Mucosa of gallbladder (tissue), 1 donor: ENCODE data around the gene TLE2. TPM values are rescaled to one million over a fixed set of nuclear protein-coding genes. Genes with fewer than 3 reads are reported as not detected.
"Not testable (repeated sequence)": the region's sequence is repeated elsewhere in the genome, so short reads cannot be mapped to it uniquely, and the experiment has no call there.

Source experiments
- DNase-seq: peaks from one replicate; pipeline ENCODE4 v3.0.0-alpha.2; 2020; ENCODE audit warnings: low spot score
- total RNA-seq: library from RNA; stranded (reverse); gene quantifications from one replicate; pipeline ENCODE4 v1.2.1, GENCODE V29; 2021
- donor health status: DM: no; HTN: no; CAD: no.

TLE2 gene
- total RNA-seq, 1 donor from 2014 or later, result 64.6 TPM

GRCh38 chr19:3013263-3013725 is 15.8 kb downstream of the TLE2 start:
- no peak for DNase-seq

- DNase-seq, result no peak
Observed at GRCh38 chr19:3012621-3013262, 16.3 kb downstream of the TLE2 start.

- DNase-seq, result not testable (repeated sequence)
Observed at GRCh38 chr19:3012059-3012458, 17.0 kb downstream of the TLE2 start.

GRCh38 chr19:3010871-3011270 is 18.2 kb downstream of the TLE2 start:
- DNase-seq, result no peak

DNA sequence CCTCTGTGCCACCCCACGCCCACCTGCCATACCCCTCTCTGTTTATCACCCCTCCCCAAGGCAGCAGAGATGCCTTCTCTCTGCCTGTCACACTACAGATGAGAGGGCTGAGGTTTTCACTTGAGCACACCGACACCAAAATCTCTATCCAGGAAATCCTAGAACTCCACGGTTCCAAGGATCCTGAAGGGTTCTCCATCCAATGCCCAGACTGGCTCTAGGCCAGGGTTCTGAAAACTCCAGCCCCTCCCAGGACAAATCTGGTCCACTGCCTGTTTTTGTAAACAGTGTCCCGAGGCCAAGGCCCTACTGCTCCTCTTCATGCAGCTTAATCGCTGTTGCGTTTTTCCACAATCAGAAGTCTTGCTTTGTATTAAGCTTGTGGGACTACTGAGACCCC is 20.1 kb downstream of the TLE2 start:
- DNase-seq, result no peak

- DNase-seq, result no peak
Observed at GRCh38 chr19:3007975-3008374, 21.1 kb downstream of the TLE2 start.

GRCh38 chr19:3006075-3006767 is 22.9 kb downstream of the TLE2 start:
- no peak for DNase-seq

- no peak for DNase-seq
Observed at GRCh38 chr19:3005345-3005744, 23.7 kb downstream of the TLE2 start.

DNA sequence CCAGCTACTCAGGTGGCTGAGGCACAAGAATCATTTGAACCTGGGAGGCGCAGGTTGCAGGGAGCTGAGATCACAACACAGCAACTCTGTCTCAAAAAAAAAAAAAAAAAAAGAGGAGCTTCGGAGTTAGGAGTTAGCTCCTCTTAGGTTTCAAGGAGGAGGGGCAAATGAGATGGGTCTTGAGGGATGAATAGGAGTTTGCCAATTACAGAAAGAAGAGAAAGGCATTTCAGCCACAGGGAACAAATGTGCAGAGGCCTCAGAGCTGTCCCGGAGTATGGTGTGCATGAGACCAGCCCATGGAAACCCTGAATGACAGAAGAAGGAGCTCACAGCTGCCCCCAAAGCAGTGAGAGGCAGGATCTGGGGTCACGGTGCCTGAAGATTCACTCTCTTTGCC is 24.6 kb downstream of the TLE2 start:
- no peak for DNase-seq

- DNase-seq, result no peak
Observed at GRCh38 chr19:3003046-3003445, 26.0 kb downstream of the TLE2 start.

DNA sequence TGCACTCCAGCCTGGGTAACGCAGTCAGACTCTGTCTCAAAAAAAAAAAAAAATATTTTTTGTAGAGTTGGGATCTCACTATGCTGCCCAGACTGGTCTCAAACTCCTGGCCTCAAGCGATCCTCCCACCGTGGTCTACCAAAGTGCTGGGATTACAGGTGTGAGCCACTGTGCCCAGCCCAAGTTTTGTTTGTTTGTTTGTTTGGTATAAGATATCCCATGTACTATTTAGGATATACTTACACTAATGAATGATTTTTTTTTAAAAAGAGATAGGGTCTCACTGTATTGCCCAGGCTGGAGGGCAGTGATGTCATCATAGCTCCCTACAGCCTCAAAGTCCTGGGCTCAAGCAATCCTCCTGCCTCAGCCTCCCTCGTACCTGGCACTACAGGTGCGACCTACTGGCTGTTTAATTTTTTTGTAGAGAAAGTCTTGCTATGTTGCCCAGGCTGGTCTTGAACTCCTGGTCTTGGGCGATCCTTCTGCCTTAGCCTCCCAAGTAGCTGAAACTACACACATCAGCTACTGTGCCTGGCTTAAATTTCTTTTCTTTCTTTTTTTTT is 27.8 kb downstream of the TLE2 start:
- no peak for DNase-seq

DNA sequence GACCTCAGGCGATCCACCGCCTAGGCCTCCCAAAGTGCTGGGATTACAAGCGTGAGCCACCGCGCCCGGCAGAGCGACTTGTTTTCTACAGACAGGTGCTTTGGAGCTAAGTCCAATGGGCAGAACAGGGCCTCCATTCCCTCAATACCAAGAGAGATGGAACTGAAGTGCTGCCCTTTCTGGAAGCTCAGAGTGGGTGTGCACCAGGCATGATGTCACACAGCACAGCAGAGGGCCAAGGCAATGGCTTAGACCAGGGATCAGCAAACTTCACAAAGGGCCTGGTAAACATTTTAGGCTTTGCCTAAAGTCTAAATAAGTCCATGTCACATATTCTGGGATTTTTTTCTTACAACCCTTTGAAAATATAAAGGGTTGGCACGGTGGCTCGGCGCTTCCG is 30.4 kb downstream of the TLE2 start:
- DNase-seq, result no peak

- DNase-seq, result no peak
Observed at GRCh38 chr19:2997720-2998119, 31.4 kb downstream of the TLE2 start.

DNA sequence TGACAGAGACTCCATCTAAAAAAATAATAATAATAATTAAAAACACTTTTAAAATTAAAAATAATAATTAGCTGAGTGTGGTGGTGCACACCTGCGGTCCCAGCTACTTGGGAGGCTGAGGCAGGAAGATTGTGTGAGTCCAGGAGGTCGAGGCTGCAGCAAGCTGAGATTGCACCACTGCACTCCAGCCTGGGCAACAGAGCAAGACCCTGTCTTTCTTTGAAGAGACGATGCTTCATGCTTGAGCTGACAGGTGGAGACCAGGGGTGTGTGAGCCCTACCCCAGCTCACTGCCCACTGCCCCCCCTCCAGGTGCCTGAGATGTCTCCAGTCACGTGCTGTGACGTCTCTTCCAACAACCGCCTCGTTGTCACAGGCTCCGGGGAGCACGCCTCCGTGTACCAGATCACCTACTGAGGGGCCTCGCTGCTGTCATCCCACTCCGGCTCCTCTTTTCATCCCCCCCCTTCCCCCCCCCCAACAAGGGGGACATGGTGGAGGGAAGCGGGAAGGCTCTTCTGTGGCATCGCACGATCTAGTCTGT is 34.4 kb downstream of the TLE2 start:
- DNase-seq, result no peak

- DNase-seq, result no peak
Observed at GRCh38 chr19:2993579-2993978, 35.5 kb downstream of the TLE2 start.

- no peak for DNase-seq
Observed at GRCh38 chr19:2992958-2993357, 36.1 kb downstream of the TLE2 start.

DNA sequence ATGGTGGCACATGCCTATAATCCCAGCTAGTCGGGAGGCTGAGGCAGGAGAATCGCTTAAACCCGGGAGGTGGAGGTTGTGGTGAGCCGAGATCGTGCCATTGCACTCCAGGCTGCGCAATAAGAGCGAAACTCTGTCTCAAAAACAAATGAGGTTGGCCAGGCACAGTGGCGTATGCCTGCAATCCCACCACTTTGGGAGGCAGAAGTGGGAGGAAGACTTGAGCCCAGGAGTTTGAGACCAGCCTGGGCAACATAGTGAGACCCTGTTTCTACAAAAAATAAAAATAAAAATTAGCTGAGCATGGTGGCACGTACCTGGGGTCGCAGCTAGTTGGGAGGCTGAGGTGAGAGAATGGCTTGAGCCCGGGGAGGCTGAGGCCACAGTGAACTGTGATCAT is 36.7 kb downstream of the TLE2 start:
- DNase-seq, result not testable (repeated sequence)

DNA sequence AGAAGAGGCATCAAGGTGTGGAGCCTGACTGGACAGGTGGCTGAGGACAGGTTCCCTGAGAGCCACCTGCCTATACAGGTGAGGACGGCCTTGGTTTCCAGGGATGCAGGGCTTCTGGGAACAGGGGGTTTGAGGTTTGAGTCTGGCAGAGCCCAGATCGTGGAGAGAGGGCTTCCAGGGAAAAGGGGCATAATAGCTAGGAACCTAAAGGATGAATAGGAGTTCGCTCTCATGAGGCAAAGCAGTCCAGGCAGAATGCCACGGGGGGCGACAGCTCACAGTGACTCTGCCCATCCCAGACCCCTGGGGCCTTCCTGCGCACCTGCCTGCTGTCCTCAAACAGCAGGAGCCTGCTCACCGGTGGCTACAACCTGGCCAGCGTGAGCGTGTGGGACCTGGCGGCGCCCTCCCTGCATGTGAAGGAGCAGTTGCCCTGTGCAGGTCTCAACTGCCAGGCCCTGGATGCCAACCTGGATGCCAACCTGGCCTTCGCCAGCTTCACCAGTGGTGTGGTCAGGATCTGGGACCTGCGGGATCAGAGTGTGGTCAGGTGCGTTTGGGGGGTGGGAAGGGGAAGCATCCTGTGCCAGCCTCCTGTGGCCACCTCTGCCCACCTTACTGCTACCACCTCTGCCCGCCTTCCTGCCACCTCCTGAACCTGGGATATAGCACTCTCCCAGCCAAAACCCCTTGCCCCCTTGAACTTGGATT is 39.7 kb downstream of the TLE2 start:
- DNase-seq, result no peak

DNA sequence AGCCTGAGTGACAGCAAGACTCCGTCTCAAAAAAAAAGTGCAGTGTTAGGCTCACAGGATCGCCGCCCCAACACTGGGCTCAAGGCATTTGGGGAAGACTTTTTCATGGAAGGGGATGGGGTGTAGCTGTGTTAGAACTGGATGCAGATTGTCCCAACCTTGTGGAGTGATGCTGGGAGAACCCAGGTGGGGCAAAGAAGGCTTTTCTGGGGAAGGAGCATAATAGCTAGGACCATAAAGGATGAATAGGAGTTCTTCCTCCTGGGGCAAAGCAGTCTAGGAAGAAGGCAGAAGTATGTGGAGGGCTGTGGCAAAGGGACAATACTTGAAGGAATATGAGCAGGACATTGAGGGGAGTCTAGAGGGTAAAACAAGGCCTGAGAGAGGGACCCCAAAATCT is 40.5 kb downstream of the TLE2 start:
- DNase-seq, result no peak

- no peak for DNase-seq
Observed at GRCh38 chr19:2987797-2988196, 41.3 kb downstream of the TLE2 start.

GRCh38 chr19:2986951-2987524 is 42.0 kb downstream of the TLE2 start:
- no peak for DNase-seq

DNA sequence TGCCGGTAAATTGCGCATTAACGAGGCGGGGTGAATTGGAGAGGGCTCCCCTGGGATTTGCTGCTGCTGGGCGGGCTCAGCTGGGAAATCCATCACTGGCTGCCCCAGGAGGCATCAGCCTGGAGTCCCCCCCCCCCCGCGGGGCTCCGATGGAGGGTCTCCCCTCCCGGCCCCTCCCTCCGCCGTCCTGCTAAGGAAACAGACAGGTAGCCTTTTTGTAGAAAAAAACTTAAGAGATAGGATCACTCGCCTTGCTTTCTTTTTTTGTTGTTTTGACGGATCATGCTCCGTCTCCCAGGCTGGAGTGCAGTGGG is 44.9 kb downstream of the TLE2 start:
- DNase-seq, result no peak
